ENCODE data around the gene GGA1.

- TF ChIP-seq CTCF (IDR thresholded peaks at IDR 0.05) (no peak), POLR2A (IDR thresholded peaks at IDR 0.05) (no peak)
Observed at GRCh38 chr22:37578002-37578401, 30.6 kb upstream of the GGA1 start.

Data from thyroid gland (tissue), 4 donors.